ENCODE data around the gene MCMBP. TPM values are rescaled to one million over a fixed set of nuclear protein-coding genes. Genes with fewer than 3 reads are reported as not detected.

Gene MCMBP
- total and polyA plus RNA-seq, 4 donors, result 17.4 to 46.1 (median 33.1) TPM

DNA sequence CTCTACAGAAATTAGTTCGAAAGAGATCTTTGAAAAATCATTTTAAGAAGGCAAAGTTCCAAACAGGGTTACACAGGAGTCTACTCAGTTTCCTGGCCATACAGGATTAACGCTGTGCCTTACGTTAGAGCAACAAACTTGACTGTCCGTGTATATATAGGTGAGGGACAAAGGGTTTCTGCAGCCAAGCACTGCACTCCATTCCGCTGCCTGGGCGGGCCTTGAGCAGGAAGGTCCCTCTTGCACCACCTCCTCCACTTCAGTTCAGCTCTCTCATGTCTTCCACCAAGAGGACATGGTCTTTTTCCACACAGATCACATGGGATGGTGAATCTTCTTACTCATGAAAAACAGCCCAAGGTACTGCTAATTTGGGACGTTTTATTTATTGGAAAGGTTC lies 43.2 kb downstream of the MCMBP start:
- Histone ChIP-seq H3K4me1 (ENCODE audit: control insufficient read depth in 1 of 2, insufficient read depth in 2 of 2, low read length in 2 of 2) (no peaks in the 10 kb centered on the region), H3K27ac (ENCODE audit: low read depth in 1 of 2, low read length in 2 of 2) (no peak overlapping the region), H3K36me3 (ENCODE audit: control insufficient read depth in 1 of 2, insufficient read depth in 2 of 2, low read length in 1 of 2) (peaks cover 3 to 6% of the 10 kb centered on the region in 2 donors), H3K4me3 (ENCODE audit: low read length in 2 of 2) (no peak overlapping the region), H3K27me3 (ENCODE audit: control insufficient read depth in 1 of 2, insufficient read depth in 2 of 2, low read length in 1 of 2) (no peaks in the 10 kb centered on the region), H3K9me3 (ENCODE audit: control insufficient read depth, low read length) (no peaks in the 10 kb centered on the region)
- ATAC-seq (ENCODE audit: low FRiP score), result no peak
- DNase-seq, result no peak
- WGBS, 2 donors, result 80 to 82% methylated on average over 7 of the region's 7 CpGs
- intact Hi-C loops (cut with DNase I), result no loop called here

DNA sequence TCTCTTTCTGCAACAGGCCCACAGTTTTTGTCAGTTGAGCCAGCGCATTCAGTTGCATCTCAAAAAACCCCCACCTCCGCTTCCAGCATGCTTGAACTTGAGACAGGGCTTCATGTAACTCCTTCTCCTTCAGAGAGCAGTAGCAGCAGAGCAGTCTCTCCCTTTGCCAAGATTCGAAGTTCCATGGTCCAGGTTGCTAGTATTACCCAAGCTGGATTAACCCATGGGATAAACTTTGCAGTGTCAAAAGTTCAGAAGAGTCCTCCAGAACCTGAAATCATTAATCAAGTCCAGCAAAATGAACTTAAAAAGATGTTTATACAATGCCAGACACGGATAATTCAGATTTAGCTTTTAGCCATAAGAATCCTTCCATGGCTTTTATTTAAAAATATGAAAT lies 45.2 kb downstream of the MCMBP start:
- intact Hi-C loops (cut with DNase I), result no loop called here
- Histone ChIP-seq H3K27me3 (ENCODE audit: control insufficient read depth in 1 of 2, insufficient read depth in 2 of 2, low read length in 1 of 2) (no peaks in the 10 kb centered on the region), H3K36me3 (ENCODE audit: control insufficient read depth in 1 of 2, insufficient read depth in 2 of 2, low read length in 1 of 2) (peaks cover 3 to 4% of the 10 kb centered on the region in 2 donors), H3K4me3 (ENCODE audit: low read length in 2 of 2) (no peak overlapping the region), H3K27ac (ENCODE audit: low read depth in 1 of 2, low read length in 2 of 2) (no peak overlapping the region), H3K4me1 (ENCODE audit: control insufficient read depth in 1 of 2, insufficient read depth in 2 of 2, low read length in 2 of 2) (no peaks in the 10 kb centered on the region), H3K9me3 (ENCODE audit: control insufficient read depth, low read length) (no peaks in the 10 kb centered on the region)
- no peak for ATAC-seq (ENCODE audit: low FRiP score)
- DNase-seq, result no peak
- 69 to 79% methylated on average over 4 of the region's 4 CpGs for WGBS, 2 donors

DNA sequence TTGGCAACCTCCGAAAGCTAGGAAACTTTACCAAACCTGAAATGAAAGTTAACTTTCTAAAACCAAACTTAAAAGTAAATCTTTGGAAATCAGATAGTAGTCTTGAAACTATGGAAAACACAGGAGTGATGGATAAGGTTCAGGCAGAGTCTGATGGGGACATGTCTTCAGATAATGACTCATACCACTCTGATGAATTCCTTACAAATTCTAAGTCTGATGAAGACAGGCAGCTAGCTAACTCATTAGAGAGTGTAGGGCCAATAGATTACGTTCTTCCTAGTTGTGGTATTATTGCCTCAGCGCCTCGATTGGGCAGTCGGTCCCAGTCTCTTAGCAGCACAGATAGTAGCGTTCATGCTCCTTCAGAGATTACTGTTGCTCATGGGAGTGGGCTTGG lies 45.9 kb downstream of the MCMBP start:
- H3K4me3 ChIP-seq (ENCODE audit: low read length in 2 of 2), result no peak overlapping the region
- 77 to 79% methylated on average over 6 of the region's 6 CpGs for WGBS, 2 donors
- H3K9me3 ChIP-seq (ENCODE audit: control insufficient read depth, low read length), result no peaks in the 10 kb centered on the region
- DNase-seq (no peak), ATAC-seq (ENCODE audit: low FRiP score) (no peak)
- H3K36me3 ChIP-seq (ENCODE audit: control insufficient read depth in 1 of 2, insufficient read depth in 2 of 2, low read length in 1 of 2), result peaks cover 3 to 4% of the 10 kb centered on the region in 2 donors
- no peaks in the 10 kb centered on the region for H3K27me3 ChIP-seq (ENCODE audit: control insufficient read depth in 1 of 2, insufficient read depth in 2 of 2, low read length in 1 of 2)
- no peaks in the 10 kb centered on the region for H3K4me1 ChIP-seq (ENCODE audit: control insufficient read depth in 1 of 2, insufficient read depth in 2 of 2, low read length in 2 of 2)
- intact Hi-C loops (cut with DNase I), result no loop called here
- peak overlapping the region in 1 of 2 donors; percentile 19 for H3K27ac ChIP-seq (ENCODE audit: low read depth in 1 of 2, low read length in 2 of 2)

DNA sequence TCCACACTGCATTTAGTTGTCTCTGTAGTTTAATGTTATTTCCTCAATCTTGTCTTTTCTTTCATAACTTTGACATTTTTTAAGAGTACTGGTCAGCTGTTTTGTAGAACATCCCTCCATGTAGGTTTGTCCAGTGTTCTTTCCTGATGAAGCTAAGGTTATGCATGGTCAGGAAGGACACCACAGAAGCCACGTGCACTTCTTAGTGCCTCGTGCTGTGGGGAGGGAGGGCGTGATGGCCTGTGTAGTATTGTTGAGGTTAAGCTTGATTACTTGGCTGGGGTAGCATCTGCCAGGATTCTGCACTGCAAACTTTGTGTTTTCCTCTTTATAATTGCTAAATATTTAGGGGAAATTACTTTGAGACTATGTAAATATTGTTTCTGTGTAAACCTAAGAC lies 48.3 kb downstream of the MCMBP start:
- intact Hi-C loops (cut with DNase I), result no loop called here
- WGBS, 2 donors, result 83 to 84% methylated on average over 3 of the region's 3 CpGs
- Histone ChIP-seq H3K27me3 (ENCODE audit: control insufficient read depth in 1 of 2, insufficient read depth in 2 of 2, low read length in 1 of 2) (no peaks in the 10 kb centered on the region), H3K36me3 (ENCODE audit: control insufficient read depth in 1 of 2, insufficient read depth in 2 of 2, low read length in 1 of 2) (peaks cover 0 to 4% of the 10 kb centered on the region in 2 donors), H3K4me1 (ENCODE audit: control insufficient read depth in 1 of 2, insufficient read depth in 2 of 2, low read length in 2 of 2) (no peaks in the 10 kb centered on the region), H3K27ac (ENCODE audit: low read depth in 1 of 2, low read length in 2 of 2) (no peak overlapping the region), H3K4me3 (ENCODE audit: low read length in 2 of 2) (no peak overlapping the region), H3K9me3 (ENCODE audit: control insufficient read depth, low read length) (no peaks in the 10 kb centered on the region)
- no peak for ATAC-seq (ENCODE audit: low FRiP score)
- no peak for DNase-seq

DNA sequence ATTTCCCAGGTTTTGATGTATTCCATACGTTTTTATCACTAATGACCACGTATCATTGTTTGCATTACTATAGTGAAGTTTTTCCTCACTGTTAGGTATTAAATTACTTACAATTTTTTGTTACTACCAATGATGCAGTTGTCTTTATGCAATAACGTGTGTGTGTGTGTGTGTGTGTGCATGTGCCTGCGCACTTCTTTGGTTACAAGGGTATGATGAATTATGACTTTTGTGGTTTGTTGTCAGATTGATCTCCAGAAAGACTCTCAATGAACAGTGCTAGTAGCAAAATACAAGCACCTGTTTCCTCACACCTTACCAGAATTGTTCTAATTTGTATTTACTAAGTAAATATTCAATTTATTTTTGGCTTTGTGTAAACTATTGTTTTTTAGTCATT lies 51.5 kb downstream of the MCMBP start:
- H3K4me1 ChIP-seq (ENCODE audit: control insufficient read depth in 1 of 2, insufficient read depth in 2 of 2, low read length in 2 of 2), result no peaks in the 10 kb centered on the region
- no peaks in the 10 kb centered on the region for H3K9me3 ChIP-seq (ENCODE audit: control insufficient read depth, low read length)
- H3K4me3 ChIP-seq (ENCODE audit: low read length in 2 of 2), result no peak overlapping the region
- no peaks in the 10 kb centered on the region for H3K36me3 ChIP-seq (ENCODE audit: control insufficient read depth in 1 of 2, insufficient read depth in 2 of 2, low read length in 1 of 2)
- no peak overlapping the region for H3K27ac ChIP-seq (ENCODE audit: low read depth in 1 of 2, low read length in 2 of 2)
- no peak for ATAC-seq (ENCODE audit: low FRiP score)
- intact Hi-C loops (cut with DNase I), result no loop called here
- no peak for DNase-seq
- no peaks in the 10 kb centered on the region for H3K27me3 ChIP-seq (ENCODE audit: control insufficient read depth in 1 of 2, insufficient read depth in 2 of 2, low read length in 1 of 2)
- WGBS, 2 donors, result 65 to 73% methylated on average over 4 of the region's 4 CpGs

DNA sequence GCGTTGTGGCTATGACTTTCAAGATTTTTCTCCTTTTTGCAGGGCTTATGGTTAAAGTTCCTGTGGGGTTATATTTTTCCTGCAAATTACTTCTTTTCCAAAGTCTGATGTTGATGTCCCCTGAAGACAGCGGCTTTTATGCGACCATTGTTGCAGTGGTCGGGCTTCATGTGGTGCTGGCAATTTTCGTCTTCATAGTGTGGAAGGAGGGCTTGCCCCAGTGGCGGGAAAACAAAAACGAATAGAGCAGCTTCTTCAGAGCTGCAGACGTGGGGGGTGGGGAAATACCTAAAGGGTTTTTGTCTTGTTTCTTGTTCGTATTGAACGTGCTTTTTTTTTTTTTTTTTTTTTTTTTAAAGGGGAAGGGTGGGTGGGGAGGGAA lies 53.8 kb downstream of the MCMBP start:
- Histone ChIP-seq H3K4me3 (ENCODE audit: low read length in 2 of 2) (no peak overlapping the region), H3K27ac (ENCODE audit: low read depth in 1 of 2, low read length in 2 of 2) (no peak overlapping the region), H3K27me3 (ENCODE audit: control insufficient read depth in 1 of 2, insufficient read depth in 2 of 2, low read length in 1 of 2) (no peaks in the 10 kb centered on the region), H3K9me3 (ENCODE audit: control insufficient read depth, low read length) (peaks cover 2% of the 10 kb centered on the region), H3K4me1 (ENCODE audit: control insufficient read depth in 1 of 2, insufficient read depth in 2 of 2, low read length in 2 of 2) (no peaks in the 10 kb centered on the region), H3K36me3 (ENCODE audit: control insufficient read depth in 1 of 2, insufficient read depth in 2 of 2, low read length in 1 of 2) (peaks cover 3% of the 10 kb centered on the region in 2 donors)
- no peak for ATAC-seq (ENCODE audit: low FRiP score)
- 29 to 43% methylated on average over 10 of the region's 10 CpGs for WGBS, 2 donors
- intact Hi-C loops (cut with DNase I), result loop anchor here in 1 of 2 donors (5.0 kb wide), 1 partner anchor 67 kb away; no protein-coding TSS in a partner anchor
- DNase-seq, result no peak

DNA sequence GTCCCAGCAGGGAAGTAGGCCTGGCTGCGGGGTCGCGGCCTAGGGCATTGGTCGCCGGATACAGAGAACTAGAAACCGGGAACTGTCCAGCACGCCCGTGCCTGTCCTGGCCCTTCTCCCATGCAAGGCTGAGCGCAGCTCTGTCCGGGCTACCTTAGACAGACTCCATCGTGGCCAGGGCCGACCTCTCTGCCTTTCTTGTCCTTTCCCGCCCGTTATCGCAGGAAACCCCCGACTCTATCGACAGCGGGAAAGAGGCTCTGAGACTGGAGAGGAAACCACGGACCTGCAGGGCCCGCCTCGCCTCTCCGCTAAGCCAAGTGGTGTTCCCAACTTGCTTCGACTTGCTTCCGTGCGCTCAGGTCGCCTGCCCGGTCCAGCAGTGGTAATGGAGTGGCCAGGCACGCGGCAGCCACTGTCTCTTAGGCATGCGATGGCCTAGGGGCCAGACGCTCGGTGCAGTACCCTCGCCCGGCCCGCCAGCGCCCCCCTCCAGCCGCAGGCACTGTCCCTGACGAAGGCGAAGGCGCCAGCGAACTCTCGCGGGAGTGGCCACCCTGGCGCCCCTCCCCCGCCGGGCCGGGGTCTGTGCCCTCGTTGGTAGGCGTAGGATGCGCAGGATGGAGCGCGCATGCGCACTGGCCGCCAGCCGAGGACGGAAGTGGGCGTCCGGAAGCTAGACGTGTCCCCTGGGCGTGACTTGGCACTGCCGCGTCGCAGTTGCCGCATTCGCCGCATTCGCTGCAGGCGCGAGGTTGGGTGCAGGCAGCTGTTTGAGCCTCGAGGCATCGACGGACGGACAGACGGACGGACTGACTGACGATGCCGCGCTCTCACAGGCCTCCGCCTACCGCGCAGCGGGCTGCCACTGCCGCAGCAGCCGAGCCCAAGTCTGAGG lies 54.4 kb downstream of the MCMBP start:
- DNase-seq, result peak; percentile 84 to 91
- 52 to 54% methylated on average over 83 to 84 of the region's 84 CpGs for WGBS, 2 donors
- ATAC-seq (ENCODE audit: low FRiP score), result peak; percentile 78

DNA sequence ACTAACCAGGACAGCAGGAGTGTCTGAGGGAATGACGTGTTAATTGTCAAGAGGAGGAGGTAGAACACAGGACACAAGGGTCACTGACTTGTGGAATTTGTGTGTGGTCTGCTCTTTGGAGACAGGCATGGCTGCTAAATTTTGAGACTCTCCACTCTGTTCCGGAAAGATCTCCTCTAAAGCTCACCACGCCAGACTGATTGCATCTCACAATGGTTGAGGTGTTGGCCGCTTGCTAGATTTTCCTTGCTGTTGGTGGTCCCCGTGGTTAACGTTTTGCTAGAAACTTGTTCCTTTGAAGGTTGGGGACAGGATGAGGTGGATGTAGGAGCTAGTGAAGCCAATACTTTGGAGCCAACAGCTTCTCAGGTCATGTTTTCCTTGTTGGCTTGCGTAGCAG lies 57.0 kb downstream of the MCMBP start:
- intact Hi-C loops (cut with DNase I), result loop anchor here in 1 of 2 donors (5.0 kb wide), 1 partner anchor 63 kb away; no protein-coding TSS in a partner anchor
- WGBS, 2 donors, result 95 to 97% methylated on average over 7 of the region's 7 CpGs
- ATAC-seq (ENCODE audit: low FRiP score), result no peak
- peaks cover 3% of the 10 kb centered on the region in 2 donors for H3K36me3 ChIP-seq (ENCODE audit: control insufficient read depth in 1 of 2, insufficient read depth in 2 of 2, low read length in 1 of 2)
- no peak for DNase-seq
- peaks cover 2% of the 10 kb centered on the region for H3K9me3 ChIP-seq (ENCODE audit: control insufficient read depth, low read length)
- H3K4me1 ChIP-seq (ENCODE audit: control insufficient read depth in 1 of 2, insufficient read depth in 2 of 2, low read length in 2 of 2), result no peaks in the 10 kb centered on the region
- no peaks in the 10 kb centered on the region for H3K27me3 ChIP-seq (ENCODE audit: control insufficient read depth in 1 of 2, insufficient read depth in 2 of 2, low read length in 1 of 2)
- no peak overlapping the region for H3K4me3 ChIP-seq (ENCODE audit: low read length in 2 of 2)
- H3K27ac ChIP-seq (ENCODE audit: low read depth in 1 of 2, low read length in 2 of 2), result no peak overlapping the region

More for the DNA sequence above, 54.4 kb downstream of the MCMBP start:
- Histone ChIP-seq H3K27ac (ENCODE audit: low read depth in 1 of 2, low read length in 2 of 2) (no peak overlapping the region), H3K9me3 (ENCODE audit: control insufficient read depth, low read length) (peaks cover 2% of the 10 kb centered on the region), H3K4me3 (ENCODE audit: low read length in 2 of 2) (no peak overlapping the region), H3K36me3 (ENCODE audit: control insufficient read depth in 1 of 2, insufficient read depth in 2 of 2, low read length in 1 of 2) (peaks cover 3% of the 10 kb centered on the region in 2 donors), H3K27me3 (ENCODE audit: control insufficient read depth in 1 of 2, insufficient read depth in 2 of 2, low read length in 1 of 2) (no peaks in the 10 kb centered on the region), H3K4me1 (ENCODE audit: control insufficient read depth in 1 of 2, insufficient read depth in 2 of 2, low read length in 2 of 2) (no peaks in the 10 kb centered on the region)
- intact Hi-C loops (cut with DNase I), result loop anchor here in 1 of 2 donors (5.0 kb wide), 1 partner anchor 66 kb away; no protein-coding TSS in a partner anchor

DNA sequence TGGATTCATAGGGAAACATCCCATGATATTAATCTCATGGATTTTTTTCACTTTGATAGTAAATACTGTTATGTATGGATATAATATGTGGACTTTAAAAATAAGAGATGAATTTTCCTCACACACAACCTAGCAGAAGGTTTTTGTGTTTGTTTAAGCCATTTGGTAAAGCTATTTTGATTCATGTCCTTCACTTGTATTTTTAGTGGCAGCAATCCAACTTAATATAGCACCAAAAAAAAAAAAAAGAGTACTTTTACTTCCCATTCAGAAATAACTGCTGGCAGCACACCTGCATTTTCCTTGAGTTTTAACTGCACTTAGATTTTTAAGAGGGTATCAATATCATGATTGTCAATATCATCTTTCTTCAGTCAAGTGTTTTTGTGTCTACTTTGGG lies 60.0 kb downstream of the MCMBP start:
- Histone ChIP-seq H3K4me3 (ENCODE audit: low read length in 2 of 2) (no peak overlapping the region), H3K27me3 (ENCODE audit: control insufficient read depth in 1 of 2, insufficient read depth in 2 of 2, low read length in 1 of 2) (no peaks in the 10 kb centered on the region), H3K27ac (ENCODE audit: low read depth in 1 of 2, low read length in 2 of 2) (no peak overlapping the region), H3K4me1 (ENCODE audit: control insufficient read depth in 1 of 2, insufficient read depth in 2 of 2, low read length in 2 of 2) (no peaks in the 10 kb centered on the region), H3K9me3 (ENCODE audit: control insufficient read depth, low read length) (peaks cover 2% of the 10 kb centered on the region), H3K36me3 (ENCODE audit: control insufficient read depth in 1 of 2, insufficient read depth in 2 of 2, low read length in 1 of 2) (peaks cover 3% of the 10 kb centered on the region in 2 donors)
- DNase-seq (no peak), ATAC-seq (ENCODE audit: low FRiP score) (no peak)
- intact Hi-C loops (cut with DNase I), result loop anchor here in 1 of 2 donors (5.0 kb wide), 1 partner anchor 50 kb away; no protein-coding TSS in a partner anchor
